Measurements from ENCODE around the gene LRBA.

LRBA gene

DNA sequence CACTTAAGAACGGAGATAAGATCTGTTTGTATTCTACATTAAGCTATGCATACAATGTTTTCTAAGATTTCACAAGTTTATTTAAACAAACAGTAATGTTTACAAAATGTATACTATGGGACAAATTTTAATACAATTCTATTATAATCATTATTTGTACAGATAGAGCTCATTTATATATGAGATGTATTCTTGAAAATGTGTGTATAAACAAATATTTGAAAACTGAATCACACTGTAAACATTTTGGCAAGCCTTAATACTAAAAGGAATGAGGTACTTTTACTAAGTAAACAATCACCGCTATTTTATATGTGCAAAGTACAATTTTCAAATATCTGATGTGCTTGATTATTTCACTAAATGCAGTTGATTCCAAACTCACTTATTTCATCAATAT is 552.3 kb downstream of the LRBA start:
- Histone ChIP-seq H3K27ac (ENCODE audit: low read depth, low read length) (no peak overlapping the region), H3K36me3 (ENCODE audit: control insufficient read depth, low read length) (peaks cover 5% of the 10 kb centered on the region), H3K9me2 (replicated peaks; ENCODE audit: control insufficient read depth, low read length) (no peaks in the 10 kb centered on the region), H3K27me3 (ENCODE audit: control insufficient read depth, low read length) (no peaks in the 10 kb centered on the region), H3F3A (ENCODE audit: control insufficient read depth, insufficient read depth) (no peaks in the 10 kb centered on the region), H3K9me3 (ENCODE audit: control insufficient read depth, insufficient read depth, low read length) (no peaks in the 10 kb centered on the region), H3K4me3 (ENCODE audit: low read length) (no peak overlapping the region), H3K4me1 (ENCODE audit: control insufficient read depth, low read length) (no peaks in the 10 kb centered on the region), H3K79me2 (ENCODE audit: control insufficient read depth, low read length) (no peaks in the 10 kb centered on the region), H4K20me1 (ENCODE audit: control insufficient read depth, insufficient read depth, low read depth, low read length) (no peaks in the 10 kb centered on the region), H3K4me2 (ENCODE audit: low read length) (no peak overlapping the region)
- TF ChIP-seq, protein P1, sequence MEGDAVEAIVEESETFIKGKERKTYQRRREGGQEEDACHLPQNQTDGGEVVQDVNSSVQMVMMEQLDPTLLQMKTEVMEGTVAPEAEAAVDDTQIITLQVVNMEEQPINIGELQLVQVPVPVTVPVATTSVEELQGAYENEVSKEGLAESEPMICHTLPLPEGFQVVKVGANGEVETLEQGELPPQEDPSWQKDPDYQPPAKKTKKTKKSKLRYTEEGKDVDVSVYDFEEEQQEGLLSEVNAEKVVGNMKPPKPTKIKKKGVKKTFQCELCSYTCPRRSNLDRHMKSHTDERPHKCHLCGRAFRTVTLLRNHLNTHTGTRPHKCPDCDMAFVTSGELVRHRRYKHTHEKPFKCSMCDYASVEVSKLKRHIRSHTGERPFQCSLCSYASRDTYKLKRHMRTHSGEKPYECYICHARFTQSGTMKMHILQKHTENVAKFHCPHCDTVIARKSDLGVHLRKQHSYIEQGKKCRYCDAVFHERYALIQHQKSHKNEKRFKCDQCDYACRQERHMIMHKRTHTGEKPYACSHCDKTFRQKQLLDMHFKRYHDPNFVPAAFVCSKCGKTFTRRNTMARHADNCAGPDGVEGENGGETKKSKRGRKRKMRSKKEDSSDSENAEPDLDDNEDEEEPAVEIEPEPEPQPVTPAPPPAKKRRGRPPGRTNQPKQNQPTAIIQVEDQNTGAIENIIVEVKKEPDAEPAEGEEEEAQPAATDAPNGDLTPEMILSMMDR (IDR thresholded peaks at IDR 0.05; ENCODE audit: low read depth, low read length, poor library complexity, severe bottlenecking) = no peak
- no peak for TF ChIP-seq EZH2phosphoT487 (IDR thresholded peaks at IDR 0.05; ENCODE audit: borderline replicate concordance, low read length)

DNA sequence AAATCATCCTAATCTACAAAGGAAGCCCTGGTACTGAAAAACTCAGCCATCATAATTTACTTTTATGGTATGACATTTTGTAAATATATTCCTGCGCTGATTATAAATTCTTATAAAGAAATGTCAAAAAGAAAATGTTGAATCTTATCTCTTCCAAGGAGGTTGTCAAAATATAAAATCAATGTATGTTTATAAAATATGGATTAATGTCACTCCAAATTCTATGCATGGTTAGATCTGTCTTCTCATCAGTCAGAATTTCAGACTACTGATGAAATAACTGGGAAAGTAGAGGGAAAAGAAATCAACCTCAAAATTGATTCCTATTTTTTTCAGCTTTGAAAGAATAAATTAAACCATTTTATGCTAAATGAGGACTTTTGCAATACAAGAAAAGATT is 553.1 kb downstream of the LRBA start:
- no peak for TF ChIP-seq EZH2phosphoT487 (IDR thresholded peaks at IDR 0.05; ENCODE audit: borderline replicate concordance, low read length)
- TF ChIP-seq, protein P1 (IDR thresholded peaks at IDR 0.05; ENCODE audit: low read depth, low read length, poor library complexity, severe bottlenecking) = no peak

DNA sequence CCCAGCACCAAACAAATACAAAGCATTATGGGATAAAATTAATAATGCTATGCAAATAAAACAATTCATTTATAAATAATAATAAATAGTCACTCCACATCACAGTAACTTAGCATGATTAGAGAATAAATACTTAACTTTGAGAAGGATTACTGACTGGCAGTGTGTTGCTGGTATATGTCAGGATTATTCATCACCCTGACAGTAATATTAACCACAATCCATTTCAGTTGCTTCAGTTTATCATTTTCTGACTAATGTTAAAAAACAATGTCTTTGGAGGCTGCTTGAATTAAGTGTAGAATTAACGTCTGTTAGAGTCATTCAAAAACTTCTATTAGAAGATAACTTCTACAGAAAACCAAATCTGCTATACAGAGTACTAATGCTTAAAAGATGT is 557.3 kb downstream of the LRBA start:
- no peaks in the 10 kb centered on the region for H3K9me3 ChIP-seq (ENCODE audit: control insufficient read depth, insufficient read depth, low read length)
- no peak overlapping the region for H3K27ac ChIP-seq (ENCODE audit: low read depth, low read length)
- no peaks in the 10 kb centered on the region for H3K4me1 ChIP-seq (ENCODE audit: control insufficient read depth, low read length)
- H3K27me3 ChIP-seq (ENCODE audit: control insufficient read depth, low read length) = no peaks in the 10 kb centered on the region
- no peaks in the 10 kb centered on the region for H3K9me2 ChIP-seq (replicated peaks; ENCODE audit: control insufficient read depth, low read length)
- no peak overlapping the region for H3K4me2 ChIP-seq (ENCODE audit: low read length)
- H3K36me3 ChIP-seq (ENCODE audit: control insufficient read depth, low read length) = no peaks in the 10 kb centered on the region
- H4K20me1 ChIP-seq (ENCODE audit: control insufficient read depth, insufficient read depth, low read depth, low read length) = no peaks in the 10 kb centered on the region
- H3K79me2 ChIP-seq (ENCODE audit: control insufficient read depth, low read length) = no peaks in the 10 kb centered on the region
- TF ChIP-seq EZH2phosphoT487 (IDR thresholded peaks at IDR 0.05; ENCODE audit: borderline replicate concordance, low read length) = no peak
- TF ChIP-seq, protein P1 (IDR thresholded peaks at IDR 0.05; ENCODE audit: low read depth, low read length, poor library complexity, severe bottlenecking) = no peak
- no peaks in the 10 kb centered on the region for H3F3A ChIP-seq (ENCODE audit: control insufficient read depth, insufficient read depth)
- no peak overlapping the region for H3K4me3 ChIP-seq (ENCODE audit: low read length)

More for the DNA sequence above, 553.1 kb downstream of the LRBA start:
- Histone ChIP-seq H3K79me2 (ENCODE audit: control insufficient read depth, low read length) (no peaks in the 10 kb centered on the region), H3K4me1 (ENCODE audit: control insufficient read depth, low read length) (no peaks in the 10 kb centered on the region), H4K20me1 (ENCODE audit: control insufficient read depth, insufficient read depth, low read depth, low read length) (no peaks in the 10 kb centered on the region), H3K27ac (ENCODE audit: low read depth, low read length) (no peak overlapping the region), H3K9me2 (replicated peaks; ENCODE audit: control insufficient read depth, low read length) (no peaks in the 10 kb centered on the region), H3K4me2 (ENCODE audit: low read length) (no peak overlapping the region), H3K36me3 (ENCODE audit: control insufficient read depth, low read length) (peaks cover 5% of the 10 kb centered on the region), H3K9me3 (ENCODE audit: control insufficient read depth, insufficient read depth, low read length) (no peaks in the 10 kb centered on the region), H3K4me3 (ENCODE audit: low read length) (no peak overlapping the region), H3K27me3 (ENCODE audit: control insufficient read depth, low read length) (no peaks in the 10 kb centered on the region), H3F3A (ENCODE audit: control insufficient read depth, insufficient read depth) (no peaks in the 10 kb centered on the region)

DNA sequence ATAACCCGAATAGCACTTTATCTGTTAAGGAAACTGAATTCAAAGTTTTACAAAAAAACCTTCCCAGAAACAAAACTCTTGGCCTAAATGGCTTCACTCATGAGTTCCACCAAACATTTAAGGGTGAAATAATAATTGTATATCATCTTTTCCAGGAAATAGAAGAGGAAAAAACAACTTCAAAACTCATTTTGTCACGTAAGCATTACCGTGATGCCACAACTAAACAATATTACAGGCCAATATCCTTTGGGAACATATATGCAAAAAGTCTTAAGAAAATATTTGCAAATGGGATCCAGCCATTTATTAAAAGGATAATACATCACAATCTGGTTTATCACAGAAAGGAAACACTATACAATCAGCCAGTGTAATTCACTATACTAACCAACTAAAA is 563.2 kb downstream of the LRBA start:
- Histone ChIP-seq H3K4me1 (ENCODE audit: control insufficient read depth, low read length) (no peaks in the 10 kb centered on the region), H3K79me2 (ENCODE audit: control insufficient read depth, low read length) (no peaks in the 10 kb centered on the region), H3K4me3 (ENCODE audit: low read length) (no peak overlapping the region), H3K36me3 (ENCODE audit: control insufficient read depth, low read length) (no peaks in the 10 kb centered on the region), H3K9me3 (ENCODE audit: control insufficient read depth, insufficient read depth, low read length) (no peaks in the 10 kb centered on the region), H3K4me2 (ENCODE audit: low read length) (no peak overlapping the region), H3K27me3 (ENCODE audit: control insufficient read depth, low read length) (no peaks in the 10 kb centered on the region), H4K20me1 (ENCODE audit: control insufficient read depth, insufficient read depth, low read depth, low read length) (no peaks in the 10 kb centered on the region), H3F3A (ENCODE audit: control insufficient read depth, insufficient read depth) (no peaks in the 10 kb centered on the region), H3K27ac (ENCODE audit: low read depth, low read length) (no peak overlapping the region), H3K9me2 (replicated peaks; ENCODE audit: control insufficient read depth, low read length) (no peaks in the 10 kb centered on the region)
- TF ChIP-seq, protein P1 (IDR thresholded peaks at IDR 0.05; ENCODE audit: low read depth, low read length, poor library complexity, severe bottlenecking) = no peak
- TF ChIP-seq EZH2phosphoT487 (IDR thresholded peaks at IDR 0.05; ENCODE audit: borderline replicate concordance, low read length) = no peak
